GM23338 (cell line): Measurements from ENCODE around the gene DGKH.

Experiments
- CREB1 ChIP-seq: fragments of 250-450 bp; sonication (Bioruptor Pico); IDR thresholded peaks from 2 replicates; pipeline ENCODE4 v1.5.0; 2020; ENCODE audit warnings: low read depth, mild to moderate bottlenecking, moderate library complexity
- CTCF ChIP-seq, 2 experiments: fragments of 200-600 bp in 1 of 2; sonication (generic) in 1 of 2; conservative IDR thresholded peaks; 2 replicates each; pipeline versions ENCODE4 v1.5.1 to v1.6.1; 2016 to 2017; ENCODE audit warnings: antibody characterized with exemption in 2 of 2, low read depth in 2 of 2, mild to moderate bottlenecking in 2 of 2, moderate library complexity in 1 of 2

DNA sequence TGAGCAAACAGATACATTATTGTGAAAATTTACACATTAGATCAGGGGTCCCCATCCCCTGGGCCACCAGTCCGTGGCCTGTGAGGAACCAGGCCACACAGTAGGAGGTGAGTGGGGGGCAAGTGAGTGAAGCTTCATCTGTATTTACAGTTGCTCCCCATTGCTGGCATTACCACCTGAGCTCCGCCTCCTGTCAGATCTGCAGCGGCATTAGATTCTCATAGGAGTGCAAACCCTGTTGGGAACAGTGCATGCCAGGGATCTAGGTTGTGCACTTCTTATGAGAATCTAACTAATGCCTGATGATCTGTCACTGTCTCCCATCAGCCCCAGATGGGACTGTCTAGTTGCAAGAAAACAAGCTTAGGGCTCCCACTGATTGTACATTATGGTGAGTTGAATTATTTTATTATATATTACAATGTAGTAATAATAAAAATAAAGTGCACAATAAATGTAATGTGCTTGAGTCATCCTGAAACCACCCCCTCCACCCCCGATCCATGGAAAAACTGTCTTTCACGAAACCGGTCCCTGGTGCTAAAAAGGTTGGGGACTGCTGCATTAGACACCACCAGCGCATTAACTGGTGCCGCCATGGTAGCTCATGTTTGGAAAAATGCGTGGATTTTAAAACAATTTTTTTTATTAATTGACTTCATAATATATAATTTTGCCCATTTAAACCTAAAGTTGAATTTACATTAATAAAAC, 51.7 kb downstream of the DGKH start:
- TF ChIP-seq CREB1 (CRISPR knock-in tag) (no peak), CTCF (conservative IDR thresholded peaks at IDR 0.05; ENCODE audit: low read depth in 2 of 2) (no peak)
